Endometrium (tissue), 2 donors: Measurements from ENCODE around the gene ST3GAL2.
A peak's percentile ranks its signal among the peaks of the same experiment; 100 is the strongest.
"Not testable (repeated sequence)": the region's sequence is repeated elsewhere in the genome, so short reads cannot be mapped to it uniquely, and the experiment has no call there.

ENCODE experiments used
- FAIRE-seq: peaks from 2 replicates; lab custom pipeline; 2012; peaks lifted over from hg19 to GRCh38; lab: Jason Lieb, UNC
- donor health status: control.
- donor health status: control.

Gene ST3GAL2

DNA sequence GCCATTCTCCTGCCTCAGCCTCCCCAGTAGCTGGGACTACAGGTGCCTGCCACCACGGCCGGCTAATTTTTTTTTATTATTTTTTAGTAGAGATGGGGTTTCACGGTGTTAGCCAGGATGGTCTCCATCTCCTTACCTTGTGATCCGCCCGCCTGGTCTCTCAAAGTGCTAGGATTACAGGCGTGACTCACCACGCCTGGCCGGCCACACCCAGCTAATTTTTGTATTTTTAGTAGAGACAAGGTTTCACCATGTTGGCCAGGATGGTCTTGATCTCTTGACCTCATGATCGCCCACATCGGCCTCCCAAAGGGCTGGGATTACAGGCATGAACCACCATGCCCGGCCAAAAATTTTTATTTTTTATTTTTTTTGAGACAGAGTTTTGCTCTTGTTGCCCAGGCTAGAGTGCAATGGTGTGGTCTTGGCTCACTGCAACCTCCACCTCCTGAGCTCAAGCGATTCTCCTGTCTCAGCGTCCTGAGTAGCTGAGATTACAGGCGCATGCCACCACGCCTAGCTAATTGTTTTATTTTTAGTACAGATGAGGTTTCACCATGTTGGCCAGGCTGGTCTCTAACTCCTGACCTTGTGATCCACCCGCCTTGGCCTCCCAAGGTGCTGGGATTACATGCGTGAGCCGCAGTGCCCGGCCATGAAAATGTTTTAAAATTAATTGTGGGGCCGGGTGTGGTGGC, 52.5 kb downstream of the ST3GAL2 start:
- FAIRE-seq, result not testable (repeated sequence)

DNA sequence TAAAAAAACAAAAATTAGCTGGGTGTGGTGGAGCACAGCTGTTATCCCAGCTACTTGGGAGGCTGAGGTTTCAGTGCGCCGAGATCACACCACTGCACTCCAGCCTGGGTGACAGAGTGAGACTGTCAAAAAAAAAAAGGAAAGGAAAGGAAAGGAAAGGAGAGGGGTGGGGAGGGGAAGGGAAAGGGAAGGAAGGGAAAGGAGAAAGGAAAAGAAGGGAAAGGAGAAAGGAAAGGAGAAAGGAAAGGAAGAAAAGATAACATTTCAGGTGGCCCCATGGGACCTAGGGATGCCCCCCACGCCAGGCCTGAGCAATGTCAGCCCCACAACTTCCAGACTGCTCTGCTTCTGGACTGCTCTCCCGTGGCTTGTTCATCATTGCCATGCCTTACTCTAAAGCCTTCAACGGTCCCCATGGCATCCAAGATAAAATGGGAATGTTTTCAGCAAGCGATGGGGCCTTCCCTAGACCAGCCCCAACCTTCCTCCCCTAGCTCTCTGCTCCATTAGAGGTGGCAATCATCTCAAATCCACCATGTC, 55.4 kb downstream of the ST3GAL2 start:
- no peak for FAIRE-seq

DNA sequence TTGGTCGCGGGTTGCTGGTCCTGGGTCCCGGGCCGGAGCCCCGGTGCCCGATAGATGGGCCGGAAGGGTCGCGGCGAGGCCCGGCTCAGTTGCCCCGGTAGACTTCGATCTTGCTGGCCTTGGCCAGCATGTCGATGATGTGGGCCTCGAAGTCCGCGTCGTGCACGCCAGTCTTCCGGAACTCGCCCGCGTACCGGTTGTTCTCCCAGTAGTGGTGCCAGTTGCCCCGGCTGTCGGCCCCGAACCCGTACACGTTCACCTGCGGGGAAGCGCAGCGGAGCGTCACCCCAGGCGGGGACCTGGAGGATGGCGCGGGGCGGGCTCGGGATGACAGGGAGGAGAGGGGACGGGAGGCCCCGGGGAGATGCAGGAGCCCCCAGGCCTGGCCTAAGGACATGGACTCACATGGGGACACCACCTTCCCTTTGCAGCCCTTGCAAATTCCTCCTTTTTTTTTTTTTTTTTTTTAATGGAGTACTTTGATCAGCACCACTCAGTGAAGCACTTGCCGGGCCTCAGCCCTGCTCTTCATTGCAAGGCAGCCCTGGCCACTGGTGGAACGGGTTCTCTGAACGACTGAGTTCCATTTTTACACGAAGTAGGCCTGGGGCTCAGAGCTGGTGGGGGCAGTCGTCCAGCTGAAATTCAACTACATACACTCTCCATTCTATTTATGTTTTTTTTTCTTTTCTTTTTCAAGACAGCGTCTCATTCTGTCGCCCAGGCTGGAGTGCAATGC, 57.1 kb downstream of the ST3GAL2 start:
- no peak for FAIRE-seq

DNA sequence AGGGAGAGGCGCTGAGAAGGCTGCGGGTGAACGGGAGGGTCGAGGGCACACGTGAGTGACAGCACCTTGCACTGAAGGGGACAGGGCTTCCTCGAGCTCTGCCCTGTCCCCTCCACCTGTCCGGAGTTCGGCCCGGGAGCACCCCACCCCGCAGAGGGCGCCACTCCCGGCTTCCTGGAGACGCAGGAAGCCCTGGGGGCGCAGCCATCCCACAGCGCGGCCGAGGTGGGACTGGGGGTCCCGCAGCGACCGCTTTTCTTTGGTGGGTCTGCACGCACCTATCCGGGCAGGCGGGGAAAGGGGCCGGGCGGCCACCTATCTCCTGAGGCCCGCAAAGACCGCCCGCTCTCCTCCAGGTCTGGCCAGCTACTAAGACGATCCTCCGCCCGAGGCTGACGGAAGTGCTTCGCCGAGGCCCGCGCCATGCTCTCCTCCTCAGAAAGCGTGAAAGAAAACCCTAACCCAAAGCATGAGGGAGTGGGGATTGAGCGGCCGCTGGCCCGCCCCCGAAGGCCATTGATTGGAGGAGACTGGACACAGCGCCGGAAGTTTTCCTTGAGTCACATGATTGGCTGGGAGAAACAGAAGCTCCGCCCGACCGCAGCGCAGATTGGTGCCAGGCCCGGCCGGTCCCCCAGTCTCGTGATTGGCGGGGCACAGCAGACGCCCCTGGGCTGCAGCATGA, 57.8 kb downstream of the ST3GAL2 start:
- FAIRE-seq, result peak; percentile 97

DNA sequence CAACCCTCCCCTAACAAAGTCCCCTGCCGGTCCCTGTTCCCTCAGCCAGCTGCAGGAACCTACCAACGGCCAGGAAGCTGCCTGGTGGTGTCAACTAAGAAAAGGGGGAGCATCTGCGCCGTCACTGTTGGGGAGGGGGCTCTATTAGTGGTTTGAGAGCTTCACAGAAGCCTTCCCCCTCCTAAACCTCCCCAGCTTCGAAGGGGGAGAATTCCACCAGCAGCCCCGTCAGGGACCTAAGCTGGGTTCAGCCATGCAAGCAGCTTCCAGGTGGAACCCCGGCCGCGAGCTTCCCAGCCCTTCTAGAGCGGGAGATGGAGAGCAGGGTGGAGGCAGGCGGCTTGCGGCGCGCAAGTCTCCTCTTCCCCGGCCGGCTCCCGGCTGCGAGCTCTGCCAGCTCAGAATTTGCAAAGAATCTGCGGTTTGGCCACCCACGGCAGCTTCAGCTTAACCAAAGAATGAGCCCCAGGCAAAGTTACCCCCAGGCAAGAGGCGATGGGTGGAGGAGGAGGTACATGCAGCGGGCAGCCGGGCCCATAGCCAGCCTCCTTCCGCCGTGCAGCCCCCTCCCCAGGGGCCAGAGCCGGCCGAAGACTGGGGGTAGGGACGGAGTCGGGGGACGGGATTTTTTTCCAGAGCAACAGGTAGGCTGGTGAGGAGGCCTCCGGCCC, 58.5 kb downstream of the ST3GAL2 start:
- FAIRE-seq, result no peak

DNA sequence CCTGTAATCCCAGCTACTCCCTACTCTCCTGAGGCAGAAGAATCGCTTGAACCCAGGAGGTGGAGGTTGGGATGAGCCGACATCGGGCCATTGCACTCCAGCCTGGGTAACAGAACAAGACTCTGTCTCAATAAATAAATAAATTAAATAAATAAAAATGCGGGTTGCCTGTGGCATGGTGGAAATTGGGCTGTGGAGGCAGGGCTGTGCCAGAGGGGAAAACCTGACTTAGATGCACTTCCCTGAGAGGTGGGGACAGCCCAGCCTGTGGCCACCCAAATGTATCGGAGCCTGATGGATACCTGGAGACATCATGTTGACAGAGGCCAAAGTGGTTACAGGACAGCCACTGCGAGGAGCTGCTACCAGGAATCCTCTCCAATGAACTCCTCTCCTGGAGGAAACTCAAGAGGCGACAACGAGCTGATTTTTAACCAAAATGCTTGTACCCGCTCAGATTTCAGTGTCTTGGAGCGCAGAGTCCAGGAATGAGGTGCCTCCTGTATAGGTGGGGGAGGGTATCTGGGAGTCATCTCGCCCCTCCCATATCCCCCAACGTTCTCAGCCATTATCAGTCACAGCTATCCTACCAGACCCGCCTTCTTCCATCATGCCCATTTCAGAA, 59.9 kb downstream of the ST3GAL2 start:
- no peak for FAIRE-seq

DNA sequence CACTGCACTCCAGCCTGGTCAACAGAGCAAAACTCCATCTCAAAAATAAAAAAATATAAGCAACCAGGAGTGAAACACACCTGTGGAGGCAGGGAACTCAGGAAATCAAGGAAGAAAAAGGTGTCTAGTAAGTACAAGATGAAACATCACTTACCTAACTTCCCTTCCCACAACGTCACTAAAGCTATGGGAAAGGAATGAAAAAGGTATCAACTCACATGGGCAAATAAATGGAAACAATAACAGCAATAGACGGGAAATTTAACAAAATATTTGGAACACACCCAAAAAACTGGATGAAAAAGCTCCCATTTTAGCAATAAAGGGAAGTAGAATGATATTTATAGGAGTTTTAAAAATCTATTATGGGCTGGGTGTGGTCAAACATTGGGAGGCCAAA, 61.1 kb downstream of the ST3GAL2 start:
- no peak for FAIRE-seq

DNA sequence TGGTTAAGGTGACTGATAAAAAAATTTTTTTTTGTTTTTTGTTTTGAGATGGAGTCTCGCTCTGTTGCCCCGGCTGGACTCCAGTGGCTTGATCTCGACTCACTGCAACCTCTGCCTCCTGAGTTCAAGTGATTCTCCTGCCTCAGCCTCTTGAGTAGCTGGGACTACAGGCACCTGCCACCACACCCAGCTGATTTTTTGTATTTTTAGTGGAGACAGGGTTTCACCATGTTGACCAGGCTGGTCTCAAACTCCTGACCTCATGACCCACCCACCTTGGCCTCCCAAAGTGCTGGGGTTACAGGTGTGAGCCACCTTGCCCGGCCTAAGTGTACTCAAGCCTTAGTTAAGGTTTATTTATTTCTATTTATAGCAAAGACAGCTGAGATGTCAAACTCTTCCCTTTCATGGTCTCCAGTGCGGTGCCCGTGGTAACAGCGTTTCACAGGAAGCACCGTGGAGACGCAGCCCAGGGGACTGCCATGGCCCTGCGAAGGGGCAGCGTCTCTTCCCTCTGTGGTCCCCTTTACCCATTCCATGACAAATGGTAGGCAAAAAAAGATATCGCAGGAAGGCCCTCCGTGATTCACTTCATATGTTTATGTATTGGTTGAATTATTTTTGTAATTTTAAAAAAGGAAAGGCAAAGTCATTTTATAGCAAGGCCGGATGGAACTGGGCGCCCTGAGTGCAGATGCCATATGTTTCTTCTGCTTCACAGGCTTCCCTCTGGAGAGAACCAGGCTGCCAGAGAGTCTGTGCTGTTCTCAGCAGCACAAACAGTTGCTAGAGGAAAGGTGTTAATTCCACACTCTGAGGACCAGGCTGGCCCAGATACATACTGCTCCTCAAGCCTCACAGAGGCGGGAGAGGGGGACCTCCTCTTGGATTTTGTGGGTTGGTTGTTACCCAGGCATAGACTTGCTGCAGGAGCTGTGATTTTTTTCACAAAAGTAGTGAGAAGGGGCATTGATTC, 63.0 kb downstream of the ST3GAL2 start:
- no peak for FAIRE-seq

DNA sequence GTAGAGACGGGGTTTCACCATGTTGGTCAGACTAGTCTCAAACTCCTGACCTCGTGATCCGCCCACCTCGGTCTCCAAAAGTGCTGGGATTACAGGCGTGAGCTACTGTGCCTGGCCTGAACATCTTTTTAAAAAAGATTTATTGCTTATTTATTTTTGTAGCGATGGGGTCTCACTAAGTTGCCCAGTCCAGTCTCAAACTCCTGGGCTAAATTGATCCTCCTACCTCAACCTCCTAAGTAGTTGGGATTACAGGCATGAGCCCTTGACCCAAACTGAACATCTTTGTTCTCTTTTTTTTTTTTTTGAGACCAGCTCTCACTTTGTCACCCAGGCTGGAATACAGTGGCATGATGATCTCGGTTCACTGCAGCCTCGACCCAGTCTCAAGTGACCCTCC, 64.7 kb downstream of the ST3GAL2 start:
- no peak for FAIRE-seq

DNA sequence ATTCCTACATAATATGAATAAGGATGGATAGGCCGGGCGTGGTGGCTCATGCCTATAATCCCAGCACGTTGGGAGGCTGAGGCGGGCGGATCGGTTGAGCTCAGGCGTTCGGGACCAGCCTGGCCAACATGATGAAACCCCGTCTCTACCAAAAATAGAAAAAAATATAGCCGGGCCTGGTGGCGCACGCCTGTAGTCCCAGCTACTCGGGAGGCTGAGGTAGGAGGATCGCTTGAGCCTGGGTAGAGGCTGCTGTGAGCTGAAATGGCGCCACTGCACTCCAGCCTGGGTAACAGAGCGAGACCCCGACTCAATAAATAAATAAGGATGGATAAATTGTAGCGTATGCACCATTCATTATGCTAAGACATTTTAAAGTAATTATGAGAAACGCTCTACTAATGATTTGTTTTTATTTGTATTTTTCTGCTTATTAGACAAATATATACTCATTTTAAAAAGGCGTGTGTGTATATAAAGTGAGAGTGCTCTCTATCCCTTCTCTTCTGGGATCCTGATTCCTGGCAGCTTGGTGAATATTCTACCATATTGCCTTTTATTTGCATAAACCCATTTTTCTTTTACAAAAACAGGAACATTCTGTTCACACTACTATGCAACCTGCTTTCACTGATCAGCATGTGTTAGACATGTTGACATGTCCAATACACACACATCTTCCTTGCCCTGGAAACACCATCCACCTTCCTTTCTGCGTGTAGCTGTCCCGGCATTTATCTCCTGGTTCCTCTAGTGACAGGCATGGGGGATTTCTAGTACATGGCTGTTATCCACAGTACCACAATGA, 65.8 kb downstream of the ST3GAL2 start:
- FAIRE-seq, result no peak

DNA sequence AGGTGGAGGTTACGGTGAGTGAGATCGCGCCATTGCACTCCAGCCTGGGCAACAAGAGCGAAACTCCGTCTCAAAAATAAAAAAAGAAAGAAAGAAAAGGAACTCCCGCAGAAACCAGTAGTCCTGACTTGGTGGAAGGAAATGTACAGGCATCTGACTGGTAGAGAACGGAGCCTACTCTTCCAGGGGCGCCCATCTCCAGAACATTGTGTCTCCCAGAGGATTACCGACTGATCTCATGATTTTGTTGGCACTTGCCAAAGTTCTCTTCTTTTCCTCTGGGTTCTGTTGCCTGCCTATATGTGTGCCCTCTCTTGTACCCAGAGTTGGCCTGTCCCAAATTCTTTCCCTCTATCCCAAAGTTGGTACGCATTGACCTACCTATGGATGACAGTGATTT, 68.0 kb downstream of the ST3GAL2 start:
- FAIRE-seq, result no peak

DNA sequence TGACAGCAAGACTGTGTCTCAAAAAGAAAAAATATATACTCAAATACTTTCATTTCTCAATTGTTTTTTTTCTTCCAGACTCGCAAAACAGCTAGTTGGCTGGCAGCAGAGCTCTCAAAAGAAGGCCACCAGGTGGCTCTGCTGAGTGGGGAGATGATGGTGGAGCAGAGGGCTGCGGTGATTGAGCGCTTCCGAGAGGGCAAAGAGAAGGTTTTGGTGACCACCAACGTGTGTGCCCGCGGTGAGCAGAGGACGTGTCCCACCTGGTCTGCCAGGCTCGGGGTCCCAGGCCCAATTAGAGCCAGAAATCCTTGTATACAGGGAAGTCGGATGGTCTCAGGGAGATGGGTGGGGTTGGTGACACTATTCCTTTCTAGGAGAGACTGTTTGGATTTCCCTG, 68.8 kb downstream of the ST3GAL2 start:
- FAIRE-seq, result not testable (repeated sequence)

DNA sequence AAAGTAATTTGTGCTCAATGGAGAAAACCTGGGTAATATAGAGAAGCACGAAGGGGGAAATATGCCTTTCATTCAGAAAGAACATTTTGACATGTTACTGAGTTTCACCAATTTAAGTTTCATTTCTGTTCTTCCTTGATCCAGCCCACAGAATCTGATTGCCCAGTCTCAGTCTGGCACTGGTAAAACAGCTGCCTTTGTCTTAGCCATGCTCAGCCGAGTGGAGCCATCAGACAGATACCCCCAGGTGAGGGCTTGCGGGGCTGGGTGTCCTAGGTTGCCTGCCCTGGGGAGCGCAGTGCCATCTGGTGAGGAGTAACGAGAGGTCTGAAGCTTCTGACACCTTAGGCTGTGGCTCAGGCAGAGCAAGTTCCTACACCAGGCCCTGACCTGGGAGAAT, 74.5 kb downstream of the ST3GAL2 start:
- no peak for FAIRE-seq

DNA sequence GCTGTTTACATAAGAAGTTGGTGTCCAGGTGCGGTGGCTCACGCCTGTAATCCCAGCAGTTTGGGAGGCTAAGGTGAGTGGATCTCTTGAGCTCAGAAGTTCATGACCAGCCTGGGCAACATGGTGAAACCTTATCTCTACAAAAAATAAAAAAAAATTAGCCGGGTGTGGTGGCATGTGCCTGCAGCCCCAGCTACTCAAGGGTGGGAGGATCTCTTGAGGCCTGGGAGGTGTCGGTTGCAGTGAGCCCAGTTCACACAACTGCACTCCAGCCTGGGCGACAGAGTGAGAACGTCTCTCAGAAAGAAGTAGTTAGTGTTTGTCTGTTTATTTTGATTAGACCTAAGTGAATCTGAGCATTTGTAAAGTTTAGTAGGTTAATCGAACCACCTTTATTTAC, 79.3 kb downstream of the ST3GAL2 start:
- FAIRE-seq, result no peak

DNA sequence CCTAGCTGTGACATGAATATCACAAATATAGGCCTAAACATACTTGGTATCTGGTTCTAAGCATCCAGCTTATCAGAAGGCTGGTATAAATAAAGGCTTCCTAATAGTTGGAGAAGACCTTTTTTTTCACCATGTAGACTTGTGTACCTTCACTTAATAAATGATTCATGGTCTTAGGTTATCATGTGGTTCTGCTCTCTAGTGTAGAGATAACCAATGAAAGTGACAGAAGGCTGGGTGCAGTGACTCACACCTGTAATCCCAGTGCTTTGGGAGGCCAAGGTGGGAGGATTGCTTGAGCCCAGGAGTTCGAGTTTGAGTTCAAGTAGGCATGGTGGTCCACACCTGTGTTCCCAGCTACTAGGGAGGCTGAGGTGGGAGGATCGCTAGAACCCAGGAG, 89.1 kb downstream of the ST3GAL2 start:
- no peak for FAIRE-seq

DNA sequence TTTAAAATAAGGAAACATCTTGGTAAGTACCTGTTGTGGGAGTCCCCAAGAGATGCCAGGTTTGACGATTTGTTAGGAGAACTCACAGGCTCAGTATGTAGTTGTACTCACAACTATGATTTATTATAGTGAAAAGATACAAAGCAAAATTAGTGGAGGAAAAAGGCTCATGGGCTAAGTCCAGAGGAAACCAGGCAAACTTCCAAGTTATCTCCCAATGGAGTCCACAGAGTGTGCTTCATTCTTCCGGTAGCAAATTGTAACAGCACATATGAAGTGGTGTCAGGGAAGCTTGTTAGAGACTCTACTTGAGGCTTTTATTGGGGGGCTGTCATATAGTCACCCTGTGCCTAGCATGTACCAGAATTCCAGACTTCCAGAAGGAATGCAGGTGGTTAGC, 89.9 kb downstream of the ST3GAL2 start:
- FAIRE-seq, result no peak

DNA sequence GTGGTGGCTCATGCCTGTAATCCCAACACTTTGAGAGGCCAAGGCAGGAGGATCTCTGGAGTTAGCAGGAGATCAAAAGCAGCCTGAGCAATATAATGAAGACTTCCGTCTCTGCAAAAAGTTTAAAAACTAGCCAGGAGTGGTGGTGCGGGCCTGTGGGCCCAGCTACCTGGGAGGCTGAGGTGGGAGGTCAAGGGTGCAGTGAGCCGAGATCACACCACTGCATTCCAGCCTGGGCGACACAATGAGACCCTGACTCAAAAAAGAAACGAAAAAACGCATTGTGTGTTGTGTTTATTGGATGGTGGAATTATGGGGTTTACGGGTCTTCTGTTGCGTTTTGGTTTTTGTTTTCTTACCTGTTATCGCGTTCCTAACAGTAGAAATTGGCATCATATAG, 93.1 kb downstream of the ST3GAL2 start:
- FAIRE-seq, result no peak

DNA sequence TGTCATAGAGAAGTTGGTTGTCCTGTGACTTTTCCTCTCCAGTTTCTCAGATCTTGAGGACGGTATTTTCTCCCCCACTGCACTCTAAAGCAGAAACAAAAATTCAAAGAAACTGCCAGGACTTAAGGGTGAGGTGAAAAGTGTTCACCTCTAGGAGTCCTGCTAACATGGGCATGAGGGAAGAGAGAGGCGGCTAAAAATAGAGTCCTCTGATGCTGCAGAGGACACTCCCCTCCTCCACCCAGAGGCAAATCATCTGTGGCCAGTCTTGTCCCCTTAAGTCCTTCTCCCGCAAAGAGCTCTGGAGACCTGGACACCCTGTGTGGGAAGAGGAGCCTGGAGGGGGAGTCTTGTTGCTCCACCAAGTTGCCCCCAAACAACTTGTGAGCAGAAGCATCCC, 96.9 kb downstream of the ST3GAL2 start:
- FAIRE-seq, result no peak

DNA sequence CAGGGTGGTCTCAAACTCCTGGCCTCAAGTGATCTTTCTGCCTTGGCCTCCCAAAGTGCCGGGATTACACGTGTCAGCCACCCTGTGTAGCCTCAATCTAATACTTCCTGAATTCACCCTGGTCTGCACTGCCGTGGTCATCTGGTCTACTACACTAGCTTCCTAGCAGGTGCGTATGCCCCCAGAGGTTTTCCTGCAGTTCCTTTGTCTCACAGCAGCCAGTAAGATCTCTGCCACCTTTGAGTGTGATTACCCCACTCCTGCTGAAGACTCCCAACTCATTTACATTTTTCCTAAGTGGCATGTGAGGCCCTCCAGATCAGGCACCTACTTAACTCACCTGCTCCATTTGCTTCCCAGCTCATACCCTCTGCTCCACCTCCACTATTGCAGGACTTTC, 97.3 kb downstream of the ST3GAL2 start:
- FAIRE-seq, result no peak

DNA sequence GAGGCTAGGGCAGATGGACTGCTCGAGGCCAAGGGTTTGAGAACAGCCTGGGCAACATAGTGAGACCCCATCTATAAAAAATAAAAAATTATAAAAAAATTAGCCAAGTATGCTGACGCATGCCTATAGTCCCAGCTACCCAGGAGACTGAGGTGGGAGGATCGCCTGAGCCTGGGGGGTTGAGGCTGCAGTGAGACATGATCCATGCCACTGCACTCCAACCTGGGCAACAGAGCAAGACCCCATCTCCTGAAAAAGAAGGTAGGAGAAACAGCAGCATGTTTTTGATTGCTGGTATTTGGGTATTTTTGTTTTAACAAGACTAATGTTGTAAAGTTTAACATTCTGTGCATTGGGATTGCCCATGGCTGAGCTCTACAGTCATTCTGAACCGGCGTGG, 101.1 kb downstream of the ST3GAL2 start:
- FAIRE-seq, result no peak
